Stimulated activated CD4-positive, alpha-beta T cell treated with anti-CD3 and anti-CD28 coated beads, Interleukin-2, amount 100 ng/mL, for 4 hours (primary cell): ENCODE data around the gene MOB4.
"Not testable (repeated sequence)": the region's sequence is repeated elsewhere in the genome, so short reads cannot be mapped to it uniquely, and the experiment has no call there.

Experiments
- DNase-seq: peaks from one replicate; pipeline ENCODE4 v3.0.0-alpha.2; 2020; ENCODE audit warnings: low read depth

Gene MOB4

GRCh38 chr2:197514754-197515153 is 1.1 kb upstream of the MOB4 start:
- DNase-seq, result no peak

- DNase-seq, result no peak
Measured at GRCh38 chr2:197515315-197515738, 539 bp upstream of the MOB4 start.

GRCh38 chr2:197516393-197516761 is 511 bp downstream of the MOB4 start:
- DNase-seq, result no peak

- DNase-seq, result no peak
Measured at GRCh38 chr2:197517150-197517549, 1.3 kb downstream of the MOB4 start.

GRCh38 chr2:197538412-197538811 is 22.5 kb downstream of the MOB4 start:
- no peak for DNase-seq

GRCh38 chr2:197539734-197540133 is 23.9 kb downstream of the MOB4 start:
- no peak for DNase-seq

GRCh38 chr2:197543206-197543605 is 27.3 kb downstream of the MOB4 start:
- no peak for DNase-seq

GRCh38 chr2:197547163-197547900 is 31.5 kb downstream of the MOB4 start:
- no peak for DNase-seq

- no peak for DNase-seq
Measured at GRCh38 chr2:197548582-197548981, 32.7 kb downstream of the MOB4 start.

- not testable (repeated sequence) for DNase-seq
Measured at GRCh38 chr2:197551260-197551659, 35.4 kb downstream of the MOB4 start.

GRCh38 chr2:197555467-197555866 is 39.6 kb downstream of the MOB4 start:
- DNase-seq, result no peak

- no peak for DNase-seq
Measured at GRCh38 chr2:197556456-197556855, 40.6 kb downstream of the MOB4 start.

- no peak for DNase-seq
Measured at GRCh38 chr2:197558393-197558792, 42.5 kb downstream of the MOB4 start.

- DNase-seq, result no peak
Measured at GRCh38 chr2:197559681-197560080, 43.8 kb downstream of the MOB4 start.

- no peak for DNase-seq
Measured at GRCh38 chr2:197560146-197560665, 44.3 kb downstream of the MOB4 start.

- no peak for DNase-seq
Measured at GRCh38 chr2:197571627-197572271, 55.9 kb downstream of the MOB4 start.

GRCh38 chr2:197573608-197574007 is 57.7 kb downstream of the MOB4 start:
- DNase-seq, result no peak

GRCh38 chr2:197575987-197576386 is 60.1 kb downstream of the MOB4 start:
- DNase-seq, result no peak

GRCh38 chr2:197576631-197577030 is 60.8 kb downstream of the MOB4 start:
- DNase-seq, result no peak

GRCh38 chr2:197577446-197577845 is 61.6 kb downstream of the MOB4 start:
- DNase-seq, result no peak

- not testable (repeated sequence) for DNase-seq
Measured at GRCh38 chr2:197578294-197578693, 62.4 kb downstream of the MOB4 start.

- not testable (repeated sequence) for DNase-seq
Measured at GRCh38 chr2:197580166-197580565, 64.3 kb downstream of the MOB4 start.

- DNase-seq, result not testable (repeated sequence)
Measured at GRCh38 chr2:197587255-197587654, 71.4 kb downstream of the MOB4 start.
